Endothelial cell of umbilical vein (primary cell): ENCODE data around the gene MOBP. TPM values are rescaled to one million over a fixed set of nuclear protein-coding genes. Genes with fewer than 3 reads are reported as not detected.

ENCODE experiments used
- BruUV-seq: library from RNA; stranded (reverse); fragments of 400-500 nt; replicated peaks from 2 replicates; lab custom pipeline; 2021; lab: Mats Ljungman, UMichigan
- CTCF ChIA-PET: fragments of 300-600, 350-600 bp; sonication (Branson Sonifier 250); formaldehyde crosslinking; loops from one replicate; lab custom pipeline; 2021; ENCODE audit warnings: antibody characterized with exemption, inconsistent platforms; lab: Charles Lee
- POLR2A ChIA-PET: fragments of 300-600, 350-600 bp; sonication (Branson Sonifier 250); formaldehyde crosslinking; loops from one replicate; lab custom pipeline; 2021; ENCODE audit warnings: antibody characterized with exemption, inconsistent platforms; lab: Charles Lee
- DNase-seq: peaks from one replicate; pipeline ENCODE4 v3.0.0-alpha.2; 2011; ENCODE audit warnings: low read depth, low spot score
- FAIRE-seq: peaks from 2 replicates; lab custom pipeline; 2011; peaks lifted over from hg19 to GRCh38; lab: Jason Lieb, UNC
- H2AFZ ChIP-seq: 2 replicates; pipeline ENCODE4 v1.6.0; 2012; ENCODE audit warnings: low read depth, low read length, control low read depth, inconsistent platforms
- H3K27ac ChIP-seq: 2 replicates; pipeline ENCODE4 v1.5.1; 2011; ENCODE audit warnings: low read depth, mild to moderate bottlenecking, control low read depth, low read length, moderate library complexity; ENCODE audit not compliant: insufficient read depth
- H3K27me3 ChIP-seq, 2 experiments: 2 replicates each; pipeline versions ENCODE4 v1.6.0 to v1.6.1; 2011; ENCODE audit warnings: low read length in 2 of 2, mixed read lengths in 1 of 2; ENCODE audit not compliant: control insufficient read depth in 2 of 2, insufficient read depth in 2 of 2
- H3K36me3 ChIP-seq, 2 experiments: 2 replicates in 1 of 2; 3 replicates in 1 of 2; pipeline ENCODE4 v1.5.1; 2011; ENCODE audit warnings: low read length in 2 of 2, mild to moderate bottlenecking in 1 of 2, moderate library complexity in 1 of 2; ENCODE audit not compliant: control insufficient read depth in 2 of 2, insufficient read depth in 2 of 2; ENCODE audit errors: extremely low read depth in 1 of 2
- H3K4me1 ChIP-seq: 3 replicates; pipeline ENCODE4 v1.5.1; 2011; ENCODE audit warnings: mild to moderate bottlenecking, low read length; ENCODE audit not compliant: control insufficient read depth, insufficient read depth; ENCODE audit errors: extremely low read depth
- H3K4me2 ChIP-seq: 2 replicates; pipeline ENCODE4 v1.6.1; 2011; ENCODE audit warnings: low read length, control low read depth, mixed read lengths; ENCODE audit not compliant: insufficient read depth
- H3K4me3 ChIP-seq, 3 experiments: fragments of 200-600 bp in 1 of 3; sonication (generic), shearing (Covaris generic) in 1 of 3; replicated peaks in 1 of 3; 2 replicates each; pipeline ENCODE4 v1.5.1; 2011 to 2016; ENCODE audit warnings: control low read depth in 3 of 3, low read length in 3 of 3, mild to moderate bottlenecking in 2 of 3, inconsistent platforms in 1 of 3, low read depth in 1 of 3, moderate library complexity in 1 of 3; ENCODE audit not compliant: insufficient read depth in 1 of 3
- H3K79me2 ChIP-seq: 2 replicates; pipeline ENCODE4 v1.6.0; 2012; ENCODE audit warnings: low read length, inconsistent platforms; ENCODE audit not compliant: control insufficient read depth, insufficient read depth
- H3K9ac ChIP-seq: replicated peaks from 2 replicates; pipeline ENCODE3; 2011; ENCODE audit warnings: low read length, control low read depth; ENCODE audit not compliant: insufficient read depth; ENCODE audit errors: extremely low read depth
- H3K9me1 ChIP-seq: replicated peaks from 3 replicates; pipeline ENCODE4 v1.6.0; 2011; ENCODE audit warnings: mild to moderate bottlenecking, low read length; ENCODE audit not compliant: control insufficient read depth, insufficient read depth; ENCODE audit errors: extremely low read depth
- H3K9me3 ChIP-seq: replicated peaks from 2 replicates; pipeline ENCODE4 v1.5.1; 2012; ENCODE audit warnings: low read length, inconsistent platforms; ENCODE audit not compliant: control insufficient read depth, insufficient read depth
- H4K20me1 ChIP-seq: replicated peaks from 2 replicates; pipeline ENCODE3; 2011; ENCODE audit warnings: mild to moderate bottlenecking, low read length; ENCODE audit not compliant: control insufficient read depth, insufficient read depth; ENCODE audit errors: extremely low read depth
- CTCF ChIP-seq, 2 donors: IDR thresholded peaks; 1 replicate in 1 of 2; 2 replicates in 1 of 2; pipeline ENCODE4 v1.5.1; 2011; ENCODE audit warnings: low read length in 2 of 2, mild to moderate bottlenecking in 2 of 2, moderate library complexity in 2 of 2, control low read depth in 1 of 2, inconsistent platforms in 1 of 2, low read depth in 1 of 2; ENCODE audit not compliant: insufficient read depth in 1 of 2; ENCODE audit errors: extremely low read depth in 1 of 2
- EZH2 ChIP-seq: IDR thresholded peaks from 2 replicates; pipeline ENCODE4 v1.6.1; 2012; ENCODE audit warnings: borderline replicate concordance, low read depth, mild to moderate bottlenecking, moderate library complexity, low read length, inconsistent platforms; ENCODE audit not compliant: severe bottlenecking
- FOS ChIP-seq: IDR thresholded peaks from 2 replicates; pipeline ENCODE4 v1.6.1; 2011; ENCODE audit warnings: mild to moderate bottlenecking, low read length, moderate library complexity, borderline replicate concordance; ENCODE audit not compliant: insufficient read depth
- GATA2 ChIP-seq: IDR thresholded peaks from 2 replicates; pipeline ENCODE4 v1.7.0; 2011; ENCODE audit warnings: low read depth, mild to moderate bottlenecking, moderate library complexity, mixed read lengths, low read length; ENCODE audit not compliant: insufficient read length, insufficient read depth
- JUN ChIP-seq: IDR thresholded peaks from 2 replicates; pipeline ENCODE4 v1.6.1; 2011; ENCODE audit warnings: borderline replicate concordance, low read depth; ENCODE audit not compliant: insufficient read length, insufficient read depth
- MAX ChIP-seq: IDR thresholded peaks from 2 replicates; pipeline ENCODE4 v1.6.1; 2011; ENCODE audit not compliant: insufficient read depth, insufficient read length
- MYC ChIP-seq: IDR thresholded peaks from one replicate; pipeline ENCODE4 v1.6.1; 2011; ENCODE audit warnings: mild to moderate bottlenecking, low read depth, low read length
- POLR2A ChIP-seq: IDR thresholded peaks from 2 replicates; pipeline ENCODE4 v1.6.1; 2012; ENCODE audit warnings: low read depth, mild to moderate bottlenecking, control low read depth, low read length
- POLR2AphosphoS5 ChIP-seq: IDR thresholded peaks from 2 replicates; pipeline ENCODE4 v1.6.1; 2012; ENCODE audit warnings: low read depth, mild to moderate bottlenecking, control low read depth, low read length, moderate library complexity; ENCODE audit not compliant: insufficient read depth
- dilution Hi-C: fragments of 300-500 bp; cut with MboI; formaldehyde crosslinking; loops from one replicate; pipeline ENCODE4 v1.15.0; 2019; ENCODE audit warnings: low sequenced_read_pairs; ENCODE audit not compliant: extremely low pct_ligation_motif_present
- intact Hi-C: fragments of 100-400 bp; cut with micrococcal nuclease; formaldehyde crosslinking; loops from one replicate; pipeline ENCODE4 v1.10.0; 2022
- polyA plus RNA-seq, 4 experiments: library from polyadenylated mRNA; depleted of rRNA in 3 of 4; stranded (reverse) in 3 of 4; unstranded in 1 of 4; fragments of >200 nt; gene quantifications; 2 replicates each; pipeline versions ENCODE4 v1.2.1 to v1.2.3, GENCODE V29; 2011 to 2012; ENCODE audit warnings: missing spikeins in 1 of 4
- total RNA-seq: library from RNA; stranded (reverse); gene quantifications from 2 replicates; pipeline ENCODE4 v1.2.3, GENCODE V29; 2021

MOBP gene
- total and polyA plus RNA-seq, 2 donors (not counting 3 experiments of a cell fraction or from before 2014, with no cell fraction given), result 2.0 to 2.3 TPM

DNA sequence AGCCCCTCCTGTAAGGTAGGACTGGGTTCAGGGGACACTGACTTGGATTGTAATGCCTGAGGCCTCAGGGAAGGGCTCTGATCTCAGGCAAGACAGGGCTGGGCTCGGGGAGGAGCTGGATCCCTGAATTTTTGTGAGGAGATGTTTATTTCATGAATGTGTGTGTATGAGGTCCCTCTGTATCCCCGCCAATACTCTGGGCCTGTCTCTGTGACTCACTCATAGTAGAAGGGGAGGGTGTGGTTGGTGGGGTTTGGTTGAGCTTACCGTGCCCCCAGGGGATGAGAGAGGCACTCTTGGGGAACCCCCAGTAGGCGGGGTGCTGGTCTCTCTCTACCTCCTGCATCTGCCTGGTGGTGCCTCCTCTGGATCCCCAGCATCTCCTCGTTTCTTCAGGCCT is 32.9 kb upstream of the MOBP start:
- H3K27me3 ChIP-seq, result no peaks in the 10 kb centered on the region
- H3K27ac ChIP-seq, result no peak overlapping the region
- ChIA-PET CTCF (interaction anchor here (1.2 kb wide), 1 partner anchor 13 kb away, joined by 4 read pairs; no protein-coding TSS in a partner anchor), POLR2A (no interaction called here)
- H3K9me3 ChIP-seq, result no peaks in the 10 kb centered on the region
- no peak overlapping the region for H3K4me3 ChIP-seq
- H2AFZ ChIP-seq, result peak overlapping the region; percentile 15
- TF ChIP-seq POLR2AphosphoS5 (no peak), MAX (no peak), GATA2 (no peak), JUN (no peak), EZH2 (no peak), CTCF (IDR thresholded peaks at IDR 0.05; ENCODE audit: extremely low read depth in 1 of 2, insufficient read depth in 1 of 2, low read depth in 1 of 2, low read length in 2 of 2) (no peak), FOS (no peak), POLR2A (no peak), MYC (no peak)
- H3K36me3 ChIP-seq, result no peaks in the 10 kb centered on the region
- dilution Hi-C loops, result no loop called here
- H4K20me1 ChIP-seq, result no peaks in the 10 kb centered on the region
- no TSS peak for BruUV-seq
- H3K4me2 ChIP-seq, result no peak overlapping the region
- H3K79me2 ChIP-seq, result no peaks in the 10 kb centered on the region
- intact Hi-C loops, result no loop called here
- FAIRE-seq (no peak), DNase-seq (no peak)
- H3K9ac ChIP-seq, result no peak overlapping the region
- H3K4me1 ChIP-seq, result peaks cover 7% of the 10 kb centered on the region
- H3K9me1 ChIP-seq, result no peaks in the 10 kb centered on the region
